SK-N-SH (cell line): ENCODE measurements around the gene HNF1A. TPM values are rescaled to one million over a fixed set of nuclear protein-coding genes. Genes with fewer than 3 reads are reported as not detected.

Experiments used
- CTCF ChIA-PET: fragments of 300-600, 350-600 bp; formaldehyde crosslinking; extraction: SDS; loops from one replicate; lab custom pipeline; 2021; lab: Yijun Ruan, JAX
- POLR2A ChIA-PET: fragments of 350-600 bp; sonication (Branson Sonifier 250); formaldehyde crosslinking; extraction: SDS; loops from one replicate; lab custom pipeline; 2020; ENCODE audit warnings: antibody characterized with exemption, inconsistent platforms; lab: Yijun Ruan, JAX
- DNase-seq: peaks from one replicate; pipeline ENCODE4 v3.0.0; 2012
- H2AFZ ChIP-seq: fragments of 200-600 bp; sonication (generic); 2 replicates; pipeline ENCODE4 v1.8.1; 2016; ENCODE audit warnings: antibody characterized with exemption, mild to moderate bottlenecking, low read depth
- H3F3A ChIP-seq: fragments of 200-600 bp; sonication (generic); replicated peaks from 2 replicates; pipeline ENCODE3; 2016; ENCODE audit warnings: antibody characterized with exemption, mild to moderate bottlenecking; ENCODE audit not compliant: insufficient read depth
- H3K27ac ChIP-seq, 2 experiments: fragments of 200-500 bp in 1 of 2; fragments of 200-600 bp in 1 of 2; sonication (Bioruptor generic) in 1 of 2; sonication (generic), shearing (Covaris generic) in 1 of 2; 2 replicates each; pipeline versions ENCODE4 v1.5.1 to v1.6.1; 2014 to 2016; ENCODE audit warnings: low read depth in 2 of 2, inconsistent platforms in 1 of 2, low read length in 1 of 2, mild to moderate bottlenecking in 1 of 2, mixed read lengths in 1 of 2
- H3K27me3 ChIP-seq: fragments of 200-600 bp; sonication (generic), shearing (Covaris generic); 2 replicates; pipeline ENCODE4 v1.6.1; 2016; ENCODE audit warnings: mixed run types; ENCODE audit not compliant: insufficient read depth
- H3K36me3 ChIP-seq, 2 experiments: fragments of 200-500 bp in 1 of 2; fragments of 200-600 bp in 1 of 2; sonication (Bioruptor generic) in 1 of 2; sonication (generic) in 1 of 2; replicated peaks in 1 of 2; 2 replicates each; pipeline versions ENCODE3 to v1.5.1; 2014 to 2016; ENCODE audit warnings: low read length in 1 of 2, mild to moderate bottlenecking in 1 of 2; ENCODE audit not compliant: insufficient read depth in 2 of 2, control insufficient read depth in 1 of 2
- H3K4me1 ChIP-seq, 2 experiments: fragments of 200-500 bp in 1 of 2; fragments of 200-600 bp in 1 of 2; sonication (Bioruptor generic) in 1 of 2; sonication (generic), shearing (Covaris generic) in 1 of 2; 2 replicates each; pipeline versions ENCODE4 v1.5.1 to v1.6.1; 2014 to 2016; ENCODE audit warnings: low read depth in 1 of 2, low read length in 1 of 2, mixed run types in 1 of 2; ENCODE audit not compliant: insufficient read depth in 2 of 2, control insufficient read depth in 1 of 2
- H3K4me2 ChIP-seq: fragments of 200-600 bp; sonication (generic), shearing (Covaris generic); 2 replicates; pipeline ENCODE4 v1.6.1; 2017; ENCODE audit warnings: mixed run types
- H3K4me3 ChIP-seq, 2 experiments: fragments of 200-500 bp in 1 of 2; fragments of 200-600 bp in 1 of 2; sonication (Bioruptor generic) in 1 of 2; sonication (generic), shearing (Covaris generic) in 1 of 2; 2 replicates each; pipeline versions ENCODE4 v1.5.1 to v1.8.1; 2014 to 2016; ENCODE audit warnings: low read depth in 2 of 2, inconsistent platforms in 1 of 2, low read length in 1 of 2, mild to moderate bottlenecking in 1 of 2, mixed read lengths in 1 of 2, moderate library complexity in 1 of 2
- H3K79me2 ChIP-seq: fragments of 200-600 bp; sonication (generic); 2 replicates; pipeline ENCODE4 v1.8.1; 2017; ENCODE audit warnings: mild to moderate bottlenecking; ENCODE audit not compliant: insufficient read depth
- H3K9ac ChIP-seq: fragments of 200-600 bp; sonication (generic); 2 replicates; pipeline ENCODE4 v1.6.1; 2017; ENCODE audit warnings: mixed run types
- H3K9me2 ChIP-seq: fragments of 200-600 bp; sonication (generic); 2 replicates; pipeline ENCODE4 v1.6.1; 2017; ENCODE audit warnings: mixed run types
- H3K9me3 ChIP-seq: fragments of 200-600 bp; sonication (generic); 2 replicates; pipeline ENCODE4 v1.6.1; 2017; ENCODE audit warnings: mixed run types, mild to moderate bottlenecking, moderate library complexity
- H4K20me1 ChIP-seq: fragments of 200-600 bp; sonication (generic); 2 replicates; pipeline ENCODE4 v1.6.1; 2017; ENCODE audit warnings: mild to moderate bottlenecking, mixed run types; ENCODE audit not compliant: insufficient read depth
- CTCF ChIP-seq: fragments of 200-600 bp; sonication (generic); IDR thresholded peaks from 2 replicates; pipeline ENCODE4 v1.6.1; 2017; ENCODE audit warnings: antibody characterized with exemption, mild to moderate bottlenecking, moderate library complexity
- EP300 ChIP-seq, 2 experiments: IDR thresholded peaks; 2 replicates each; pipeline versions ENCODE4 v1.4.0 to v1.6.1; 2012; ENCODE audit warnings: borderline replicate concordance in 1 of 2, low read depth in 1 of 2, low read length in 1 of 2
- FOSL2 ChIP-seq: IDR thresholded peaks from 2 replicates; pipeline ENCODE4 v1.4.0; 2012; ENCODE audit warnings: low read depth, mild to moderate bottlenecking, moderate library complexity, borderline replicate concordance
- GATA2 ChIP-seq: sonication (generic); formaldehyde crosslinking; IDR thresholded peaks from 2 replicates; pipeline ENCODE4 v1.5.0; 2020; ENCODE audit warnings: mild to moderate bottlenecking, missing genetic modification reagents
- JUND ChIP-seq: IDR thresholded peaks from 2 replicates; pipeline ENCODE4 v1.4.0; 2012
- MAX ChIP-seq: IDR thresholded peaks from 2 replicates; pipeline ENCODE4 v1.4.0; 2012; ENCODE audit warnings: low read depth
- MXI1 ChIP-seq: IDR thresholded peaks from 2 replicates; pipeline ENCODE4 v1.6.1; 2012; ENCODE audit warnings: mild to moderate bottlenecking, low read depth, low read length, improper control_type of control experiment
- PBX3 ChIP-seq: IDR thresholded peaks from 2 replicates; pipeline ENCODE4; 2012
- POLR2AphosphoS5 ChIP-seq: IDR thresholded peaks from 2 replicates; pipeline ENCODE4 v1.6.1; 2012; ENCODE audit warnings: low read depth, low read length
- RAD21 ChIP-seq: IDR thresholded peaks from 2 replicates; pipeline ENCODE4 v1.6.1; 2012; ENCODE audit warnings: mild to moderate bottlenecking, low read length
- RFX5 ChIP-seq: IDR thresholded peaks from 2 replicates; pipeline ENCODE4 v1.6.1; 2012; ENCODE audit warnings: mild to moderate bottlenecking, improper control_type of control experiment, low read length
- SIN3A ChIP-seq: IDR thresholded peaks from 2 replicates; pipeline ENCODE4 v1.6.1; 2012; ENCODE audit warnings: low read depth, mild to moderate bottlenecking, low read length, moderate library complexity, borderline replicate concordance
- SMC3 ChIP-seq: IDR thresholded peaks from 2 replicates; pipeline ENCODE4 v1.6.1; 2012; ENCODE audit warnings: low read depth, low read length, improper control_type of control experiment
- TEAD4 ChIP-seq: IDR thresholded peaks from 2 replicates; pipeline ENCODE4 v1.4.0; 2012; ENCODE audit warnings: mild to moderate bottlenecking, borderline replicate concordance; ENCODE audit not compliant: insufficient read depth
- USF1 ChIP-seq: IDR thresholded peaks from 2 replicates; pipeline ENCODE4 v1.4.0; 2012; ENCODE audit warnings: low read depth, borderline replicate concordance
- YY1 ChIP-seq: IDR thresholded peaks from 2 replicates; pipeline ENCODE4 v1.4.0; 2012; ENCODE audit warnings: low read depth, mild to moderate bottlenecking
- ZBTB33 ChIP-seq: IDR thresholded peaks from 2 replicates; pipeline ENCODE4 v1.4.0; 2012; ENCODE audit warnings: low read depth, borderline replicate concordance
- WGBS: methylation state at CpG from one replicate; pipeline ENCODE4 v1.1.6; 2017; ENCODE audit warnings: low lambda C conversion rate; 5-methylcytosine and 5-hydroxymethylcytosine counted together
- polyA plus RNA-seq, 3 experiments: library from polyadenylated mRNA; depleted of rRNA; stranded (reverse); fragments of >200 nt; gene quantifications; 2 replicates each; pipeline ENCODE4 v1.2.3, GENCODE V29; 2012

The HNF1A gene
- polyA plus RNA-seq, 1 of the 3 experiments (the other 2 are of a cell fraction), result not detected

GRCh38 chr12:120990487-120991055, 12.2 kb downstream of the HNF1A start:
- POLR2A ChIA-PET, result no interaction called here
- no peak overlapping the region for H3K4me2 ChIP-seq
- H3K9me3 ChIP-seq, result no peaks in the 10 kb centered on the region
- H3K36me3 ChIP-seq, result no peaks in the 10 kb centered on the region
- WGBS, result 42% methylated on average over 2 of the region's 2 CpGs
- no peaks in the 10 kb centered on the region for H3K9me2 ChIP-seq
- CTCF ChIA-PET, result interaction anchor here (1.3 to 2.5 kb wide), 2 partner anchors 15 to 408 kb away, joined by 3 to 9 read pairs; no protein-coding TSS in a partner anchor
- H3K27me3 ChIP-seq, result no peaks in the 10 kb centered on the region; the same call in 1 of the 2 replicates
- no peaks in the 10 kb centered on the region for H3K4me1 ChIP-seq
- H3K27ac ChIP-seq, result no peak overlapping the region
- no peaks in the 10 kb centered on the region for H4K20me1 ChIP-seq
- TF ChIP-seq POLR2AphosphoS5 (no peak), YY1 (no peak), SMC3 (no peak), SIN3A (no peak), MXI1 (no peak), FOSL2 (no peak), ZBTB33 (no peak), JUND (no peak), RFX5 (no peak), MAX (no peak), TEAD4 (no peak), CTCF (no peak), GATA2 (CRISPR knock-in tag) (no peak)
- H3K9ac ChIP-seq, result no peak overlapping the region
- H3K4me3 ChIP-seq, result no peak overlapping the region
- no peaks in the 10 kb centered on the region for H3K79me2 ChIP-seq
- DNase-seq, result no peak
- no peak overlapping the region for H2AFZ ChIP-seq
- H3F3A ChIP-seq, result no peaks in the 10 kb centered on the region

- no peak overlapping the region for H2AFZ ChIP-seq
- H3K9ac ChIP-seq, result no peak overlapping the region
- no peaks in the 10 kb centered on the region for H3F3A ChIP-seq
- no peaks in the 10 kb centered on the region for H3K9me2 ChIP-seq
- H3K36me3 ChIP-seq, result no peaks in the 10 kb centered on the region
- CTCF ChIA-PET, result interaction anchor here (0.9 to 2.5 kb wide), 7 partner anchors 11 to 343 kb away, joined by 3 to 9 read pairs (median 4); no protein-coding TSS in a partner anchor
- H3K9me3 ChIP-seq, result no peaks in the 10 kb centered on the region
- POLR2A ChIA-PET, result no interaction called here
- no peak for DNase-seq
- no peaks in the 10 kb centered on the region for H4K20me1 ChIP-seq
- no peak overlapping the region for H3K4me3 ChIP-seq
- no peak overlapping the region for H3K4me2 ChIP-seq
- no peaks in the 10 kb centered on the region for H3K79me2 ChIP-seq
- H3K4me1 ChIP-seq, result no peaks in the 10 kb centered on the region
- no peak overlapping the region for H3K27ac ChIP-seq
- no peaks in the 10 kb centered on the region; the same call in 1 of the 2 replicates for H3K27me3 ChIP-seq
- TF ChIP-seq GATA2 (CRISPR knock-in tag), result no peak
- TF ChIP-seq FOSL2, result no peak
- no peak for TF ChIP-seq USF1
- TF ChIP-seq MXI1, result no peak
- TF ChIP-seq YY1, result no peak
- no peak for TF ChIP-seq RAD21
- no peak for TF ChIP-seq CTCF
- TF ChIP-seq RFX5, result no peak
- TF ChIP-seq TEAD4, result no peak
- no peak for TF ChIP-seq PBX3
- TF ChIP-seq EP300 (IDR thresholded peaks at IDR 0.05; ENCODE audit: borderline replicate concordance in 1 of 2, low read depth in 1 of 2, low read length in 1 of 2), result no peak
Measured at GRCh38 chr12:120991965-120992364, 13.6 kb downstream of the HNF1A start.
